HCT116 (cell line): Measurements from ENCODE around the gene EIF2AK2. TPM values are rescaled to one million over a fixed set of nuclear protein-coding genes. Genes with fewer than 3 reads are reported as not detected.

Source experiments
- ATAC-seq: fragments of 200-7000 bp; cut with Tn5 transposase; 2 replicates; pipeline ENCODE4 v1.9.1; 2020; ENCODE audit warnings: mild to moderate bottlenecking, moderate library complexity
- BruUV-seq: library from RNA; stranded (reverse); fragments of 400-500 nt; replicated peaks from 2 replicates; lab custom pipeline; 2021; lab: Mats Ljungman, UMichigan
- CTCF ChIA-PET: fragments of 300-600 bp; sonication (Branson Sonifier 250); formaldehyde crosslinking; loops from one replicate; lab custom pipeline; 2021; ENCODE audit warnings: antibody characterized with exemption; lab: Charles Lee
- POLR2A ChIA-PET: fragments of 300-600, 350-600 bp; sonication (Branson Sonifier 250); formaldehyde crosslinking; loops from one replicate; lab custom pipeline; 2021; ENCODE audit warnings: antibody characterized with exemption; lab: Charles Lee
- RAD21 ChIA-PET, 2 experiments: fragments of 300-600 bp; sonication (Branson Sonifier 250); formaldehyde crosslinking; loops; one replicate each; lab custom pipeline; 2023; ENCODE audit warnings: low total read pairs in 2 of 2; ENCODE audit not compliant: uncharacterized antibody in 2 of 2, unreplicated experiment in 2 of 2, low non-redundant PET in 1 of 2; lab: Charles Lee
- DNase-seq: peaks from one replicate; pipeline ENCODE4 v3.0.0-alpha.2; 2010; ENCODE audit warnings: low read depth, low spot score
- H2AFZ ChIP-seq: fragments of 200-600 bp; shearing (Covaris generic), sonication (generic); 2 replicates; pipeline ENCODE4 v1.6.1; 2017; ENCODE audit warnings: low read depth, mixed run types, mixed read lengths, antibody characterized with exemption, low read length; ENCODE audit not compliant: poor library complexity, severe bottlenecking
- H3K27ac ChIP-seq: 2 replicates; pipeline ENCODE4 v1.5.1; 2012; ENCODE audit warnings: low read depth, low read length
- H3K27me3 ChIP-seq: fragments of 200-600 bp; sonication (generic); 2 replicates; pipeline ENCODE4 v1.6.1; 2016; ENCODE audit warnings: mixed run types, low read length, mixed read lengths; ENCODE audit not compliant: insufficient read depth
- H3K36me3 ChIP-seq, 2 experiments: fragments of 200-500 bp in 1 of 2; fragments of 200-600 bp in 1 of 2; sonication (Bioruptor generic) in 1 of 2; sonication (generic) in 1 of 2; 2 replicates each; pipeline versions ENCODE4 v1.5.1 to v1.6.1; 2014 to 2016; ENCODE audit warnings: low read length in 2 of 2, inconsistent platforms in 1 of 2, mixed read lengths in 1 of 2, mixed run types in 1 of 2; ENCODE audit not compliant: insufficient read depth in 2 of 2, control insufficient read depth in 1 of 2
- H3K4me1 ChIP-seq, 2 experiments: fragments of 200-600 bp in 1 of 2; sonication (generic) in 1 of 2; 2 replicates each; pipeline versions ENCODE4 v1.5.1 to v1.6.1; 2012 to 2017; ENCODE audit warnings: low read length in 2 of 2, inconsistent platforms in 1 of 2, mild to moderate bottlenecking in 1 of 2, mixed read lengths in 1 of 2, mixed run types in 1 of 2, moderate library complexity in 1 of 2; ENCODE audit not compliant: insufficient read depth in 2 of 2, control insufficient read depth in 1 of 2
- H3K4me2 ChIP-seq: fragments of 200-600 bp; sonication (generic); 2 replicates; pipeline ENCODE4 v1.6.1; 2017; ENCODE audit warnings: mixed run types, low read length, mixed read lengths
- H3K4me3 ChIP-seq, 2 experiments: fragments of 200-600 bp in 1 of 2; sonication (generic) in 1 of 2; replicated peaks in 1 of 2; 2 replicates each; pipeline ENCODE4 v1.5.1; 2011 to 2016; ENCODE audit warnings: low read length in 2 of 2, control low read depth in 1 of 2, low read depth in 1 of 2, mild to moderate bottlenecking in 1 of 2, mixed read lengths in 1 of 2, mixed run types in 1 of 2
- H3K79me2 ChIP-seq: fragments of 200-600 bp; sonication (generic); 2 replicates; pipeline ENCODE4 v1.6.1; 2017; ENCODE audit warnings: mild to moderate bottlenecking, mixed run types, low read length, moderate library complexity, mixed read lengths; ENCODE audit not compliant: insufficient read depth
- H3K9ac ChIP-seq: fragments of 200-600 bp; sonication (generic); 2 replicates; pipeline ENCODE4 v1.6.1; 2016; ENCODE audit warnings: low read length, mixed read lengths
- H3K9me2 ChIP-seq: fragments of 200-600 bp; sonication (generic), shearing (Covaris generic); 2 replicates; pipeline ENCODE4 v1.6.1; 2017; ENCODE audit warnings: mixed run types, mild to moderate bottlenecking, moderate library complexity; ENCODE audit not compliant: insufficient read depth
- H3K9me3 ChIP-seq, 2 experiments: fragments of 200-500 bp in 1 of 2; fragments of 200-600 bp in 1 of 2; sonication (Bioruptor generic) in 1 of 2; sonication (generic) in 1 of 2; 2 replicates each; pipeline ENCODE4 v1.6.1; 2014 to 2017; ENCODE audit warnings: low read length in 2 of 2, mixed read lengths in 2 of 2, inconsistent platforms in 1 of 2, low read depth in 1 of 2, mild to moderate bottlenecking in 1 of 2, mixed run types in 1 of 2, moderate library complexity in 1 of 2; ENCODE audit not compliant: control insufficient read depth in 1 of 2, insufficient read depth in 1 of 2
- H4K20me1 ChIP-seq: fragments of 200-600 bp; sonication (generic), shearing (Covaris generic); 2 replicates; pipeline ENCODE4 v1.6.1; 2017; ENCODE audit warnings: mixed run types, mild to moderate bottlenecking, moderate library complexity; ENCODE audit not compliant: insufficient read depth
- RAD21 ChIP-seq: IDR thresholded peaks from 2 replicates; pipeline ENCODE4 v1.6.1; 2012; ENCODE audit warnings: low read depth, mild to moderate bottlenecking
- TCF7L2 ChIP-seq: IDR thresholded peaks from 2 replicates; pipeline ENCODE4 v1.7.0; 2011; ENCODE audit warnings: borderline replicate concordance, inconsistent platforms; ENCODE audit not compliant: insufficient read depth, insufficient read length; ENCODE audit errors: extremely low read depth
- ZBTB33 ChIP-seq: IDR thresholded peaks from 2 replicates; pipeline ENCODE4 v1.6.1; 2011; ENCODE audit warnings: mild to moderate bottlenecking, low read length, moderate library complexity; ENCODE audit not compliant: insufficient replicate concordance; ENCODE audit errors: extremely low read depth
- intact Hi-C: fragments of 100-400 bp; cut with micrococcal nuclease; formaldehyde crosslinking; loops from 2 replicates; pipeline ENCODE4 v1.10.0; 2022
- total RNA-seq: library from RNA; stranded (reverse); gene quantifications from one replicate; pipeline ENCODE4 v1.2.1, GENCODE V29; 2021; ENCODE audit not compliant: unreplicated experiment

The EIF2AK2 gene
- total RNA-seq, 1 experiment from 2014 or later: 40.7 TPM

- Histone ChIP-seq H3K4me2 (no peak overlapping the region), H3K36me3 (no peaks in the 10 kb centered on the region)
- no TSS peak for BruUV-seq
- no peak for ATAC-seq
- no peak for TF ChIP-seq ZBTB33
- TF ChIP-seq, all 23 proteins: peak for 0
- H3K4me3 ChIP-seq: no peak overlapping the region
- H2AFZ ChIP-seq: no peak overlapping the region
- H3K9ac ChIP-seq: no peak overlapping the region
- no peaks in the 10 kb centered on the region for H3K9me2 ChIP-seq
- intact Hi-C loops: no loop called here
- no peaks in the 10 kb centered on the region for H3K27me3 ChIP-seq
- no peaks in the 10 kb centered on the region for H3K4me1 ChIP-seq
- DNase-seq: no peak
- no peaks in the 10 kb centered on the region for H4K20me1 ChIP-seq
- H3K27ac ChIP-seq: no peak overlapping the region
- H3K9me3 ChIP-seq: no peaks in the 10 kb centered on the region
- POLR2A ChIA-PET: no interaction called here
- RAD21 ChIA-PET: no interaction called here
- no peaks in the 10 kb centered on the region for H3K79me2 ChIP-seq
- CTCF ChIA-PET: interaction anchor here (1.8 kb wide), 1 partner anchor 9 kb away, joined by 7 read pairs; no protein-coding TSS in a partner anchor
These were observed 23.9 kb upstream of the EIF2AK2 start for GRCh38 chr2:37180640-37181039.

- Histone ChIP-seq H3K9ac (no peak overlapping the region), H3K9me2 (no peaks in the 10 kb centered on the region), H3K27ac (no peak overlapping the region), H3K4me1 (no peaks in the 10 kb centered on the region), H3K36me3 (no peaks in the 10 kb centered on the region), H3K9me3 (no peaks in the 10 kb centered on the region), H2AFZ (no peak overlapping the region), H4K20me1 (no peaks in the 10 kb centered on the region), H3K4me3 (no peak overlapping the region), H3K4me2 (no peak overlapping the region), H3K79me2 (no peaks in the 10 kb centered on the region), H3K27me3 (no peaks in the 10 kb centered on the region)
- BruUV-seq: no TSS peak
- ChIA-PET RAD21 (no interaction called here), CTCF (interaction anchor here (1.8 kb wide), 1 partner anchor 10 kb away, joined by 7 read pairs; no protein-coding TSS in a partner anchor), POLR2A (no interaction called here)
- ATAC-seq: no peak
- intact Hi-C loops: no loop called here
- TF ChIP-seq TCF7L2 (no peak), RAD21 (peak; percentile 25; the same call in 1 of the 2 replicates)
- DNase-seq: no peak
These were observed 23.3 kb upstream of the EIF2AK2 start for GRCh38 chr2:37180006-37180639.
